HEK293 (cell line): ENCODE data around the gene ARHGEF39.

Experiments used
- CTCF ChIP-seq: fragments of 450-650 bp; formaldehyde crosslinking; IDR thresholded peaks from 2 replicates; pipeline ENCODE4 v1.5.1; 2016; ENCODE audit warnings: missing biosample characterization, missing genetic modification characterization
- GLIS1 ChIP-seq: fragments of 450-650 bp; formaldehyde crosslinking; IDR thresholded peaks from 2 replicates; pipeline ENCODE4 v1.5.1; 2016; ENCODE audit warnings: missing biosample characterization, missing genetic modification characterization
- HIC1 ChIP-seq: fragments of 450-650 bp; formaldehyde crosslinking; IDR thresholded peaks from 2 replicates; pipeline ENCODE4 v1.5.1; 2016; ENCODE audit warnings: missing biosample characterization, missing genetic modification characterization
- KLF16 ChIP-seq: fragments of 450-650 bp; formaldehyde crosslinking; IDR thresholded peaks from 2 replicates; pipeline ENCODE4 v1.5.1; 2017; ENCODE audit warnings: missing biosample characterization, missing genetic modification characterization
- REPIN1 ChIP-seq: fragments of 450-650 bp; formaldehyde crosslinking; IDR thresholded peaks from 2 replicates; pipeline ENCODE4 v1.5.1; 2017; ENCODE audit warnings: missing biosample characterization, missing genetic modification characterization, low read depth
- SP3 ChIP-seq: fragments of 450-650 bp; formaldehyde crosslinking; IDR thresholded peaks from 2 replicates; pipeline ENCODE4 v1.5.1; 2016; ENCODE audit warnings: missing biosample characterization, missing genetic modification characterization
- ZBTB11 ChIP-seq: fragments of 450-650 bp; formaldehyde crosslinking; conservative IDR thresholded peaks from 2 replicates; pipeline ENCODE4 v1.5.1; 2016; ENCODE audit warnings: low read depth, missing biosample characterization, missing genetic modification characterization
- ZBTB17 ChIP-seq: fragments of 450-650 bp; formaldehyde crosslinking; IDR thresholded peaks from 2 replicates; pipeline ENCODE4 v1.5.1; 2016; ENCODE audit warnings: missing biosample characterization, missing genetic modification characterization
- ZBTB20 ChIP-seq: fragments of 450-650 bp; formaldehyde crosslinking; IDR thresholded peaks from 2 replicates; pipeline ENCODE4 v1.5.1; 2016; ENCODE audit warnings: missing biosample characterization, missing genetic modification characterization
- ZBTB26 ChIP-seq: fragments of 450-650 bp; formaldehyde crosslinking; optimal IDR thresholded peaks from 2 replicates; pipeline ENCODE3; 2016; ENCODE audit warnings: missing biosample characterization, mild to moderate bottlenecking, missing genetic modification characterization
- ZBTB44 ChIP-seq: fragments of 450-650 bp; IDR thresholded peaks from 2 replicates; pipeline ENCODE4 v1.5.1; 2018; ENCODE audit warnings: missing biosample characterization, mild to moderate bottlenecking, missing genetic modification characterization
- ZBTB48 ChIP-seq: fragments of 450-650 bp; formaldehyde crosslinking; IDR thresholded peaks from 2 replicates; pipeline ENCODE4 v1.5.1; 2016; ENCODE audit warnings: missing biosample characterization, missing genetic modification characterization
- ZNF10 ChIP-seq: fragments of 450-650 bp; formaldehyde crosslinking; IDR thresholded peaks from 2 replicates; pipeline ENCODE4 v1.5.1; 2017; ENCODE audit warnings: missing biosample characterization, missing genetic modification characterization
- ZNF169 ChIP-seq: fragments of 450-650 bp; formaldehyde crosslinking; IDR thresholded peaks from 2 replicates; pipeline ENCODE4 v1.5.1; 2016; ENCODE audit warnings: missing biosample characterization, missing genetic modification characterization
- ZNF2 ChIP-seq: fragments of 450-650 bp; formaldehyde crosslinking; IDR thresholded peaks from 2 replicates; pipeline ENCODE4 v1.5.1; 2016; ENCODE audit warnings: missing biosample characterization, missing genetic modification characterization
- ZNF341 ChIP-seq: fragments of 450-650 bp; formaldehyde crosslinking; IDR thresholded peaks from 2 replicates; pipeline ENCODE4; 2016; ENCODE audit warnings: low read depth, missing biosample characterization, missing genetic modification characterization
- ZNF423 ChIP-seq: fragments of 450-650 bp; formaldehyde crosslinking; IDR thresholded peaks from 2 replicates; pipeline ENCODE4 v1.5.1; 2016; ENCODE audit warnings: missing biosample characterization, missing genetic modification characterization
- ZNF449 ChIP-seq: fragments of 450-650 bp; formaldehyde crosslinking; IDR thresholded peaks from 2 replicates; pipeline ENCODE4 v1.5.1; 2017; ENCODE audit warnings: missing biosample characterization, mild to moderate bottlenecking, missing genetic modification characterization, moderate library complexity
- ZNF629 ChIP-seq: fragments of 450-650 bp; formaldehyde crosslinking; IDR thresholded peaks from 2 replicates; pipeline ENCODE4 v1.5.1; 2017; ENCODE audit warnings: missing biosample characterization, missing genetic modification characterization
- ZNF654 ChIP-seq: fragments of 450-650 bp; formaldehyde crosslinking; IDR thresholded peaks from 2 replicates; pipeline ENCODE4 v1.5.1; 2016; ENCODE audit warnings: low read depth, missing biosample characterization, missing genetic modification characterization
- ZNF692 ChIP-seq: fragments of 450-650 bp; formaldehyde crosslinking; IDR thresholded peaks from 2 replicates; pipeline ENCODE4 v1.5.1; 2016; ENCODE audit warnings: missing biosample characterization, missing genetic modification characterization
- ZNF76 ChIP-seq: fragments of 450-650 bp; formaldehyde crosslinking; IDR thresholded peaks from 2 replicates; pipeline ENCODE4; 2016; ENCODE audit warnings: low read depth, missing biosample characterization, missing genetic modification characterization, borderline replicate concordance
- ZNF768 ChIP-seq: fragments of 450-650 bp; formaldehyde crosslinking; IDR thresholded peaks from 2 replicates; pipeline ENCODE4 v1.5.1; 2018; ENCODE audit warnings: missing biosample characterization, mild to moderate bottlenecking, missing genetic modification characterization
- ZNF777 ChIP-seq: fragments of 450-650 bp; formaldehyde crosslinking; IDR thresholded peaks from 2 replicates; pipeline ENCODE4 v1.5.1; 2017; ENCODE audit warnings: missing biosample characterization, missing genetic modification characterization, borderline replicate concordance

The ARHGEF39 gene

GRCh38 chr9:35646533-35647265 lies 18.3 kb downstream of the ARHGEF39 start (continued):
- peak; percentile 82 for TF ChIP-seq GLIS1 (tag by site-specific recombination)
- no peak for TF ChIP-seq ZNF768 (tag by site-specific recombination)
- TF ChIP-seq ZNF169: no peak
- TF ChIP-seq ZBTB48 (tag by site-specific recombination): peak; percentile 82
- TF ChIP-seq ZNF76: peak; percentile 87; the same call in 1 of the 2 replicates
- peak; percentile 73; the same call in 1 of the 2 replicates for TF ChIP-seq ZNF423 (tag by site-specific recombination)
- TF ChIP-seq HIC1 (tag by site-specific recombination): peak; percentile 73; the same call in 1 of the 2 replicates
- TF ChIP-seq KLF16: 0 out of 2 replicates have a peak, but pooled peaks have one; percentile 42
- peak; percentile 94 for TF ChIP-seq ZNF2 (tag by site-specific recombination)
- TF ChIP-seq ZNF449 (tag by site-specific recombination): no peak
- TF ChIP-seq ZBTB44 (tag by site-specific recombination): 0 out of 2 replicates have a peak, but pooled peaks have one; percentile 31
- TF ChIP-seq CTCF (tag by site-specific recombination): peak; percentile 94
- peak; percentile 72 for TF ChIP-seq SP3 (tag by site-specific recombination)
- TF ChIP-seq ZBTB20: peak; percentile 81
- TF ChIP-seq ZNF629 (tag by site-specific recombination): peak; percentile 54
- TF ChIP-seq ZNF692: peak; percentile 75
- TF ChIP-seq ZNF777 (tag by site-specific recombination): 0 out of 2 replicates have a peak, but pooled peaks have one; percentile 71
- TF ChIP-seq REPIN1 (tag by site-specific recombination): 0 out of 2 replicates have a peak, but pooled peaks have one; percentile 25
- TF ChIP-seq ZNF10 (tag by site-specific recombination): peak; percentile 89
- TF ChIP-seq ZNF341: no peak
- TF ChIP-seq ZBTB26 (tag by site-specific recombination): peak; percentile 54
- TF ChIP-seq ZNF654 (tag by site-specific recombination): peak; percentile 48
- TF ChIP-seq ZBTB11: peak; percentile 96
- peak; percentile 65 for TF ChIP-seq ZBTB17 (tag by site-specific recombination)
